ENCODE measurements around the gene PRDM16.

PRDM16 gene

GRCh38 chr1:3378411-3379208 lies 309.6 kb downstream of the PRDM16 start:
- H3K36me3 ChIP-seq (ENCODE audit: control insufficient read depth in 1 of 2, insufficient read depth in 2 of 2, low read length in 2 of 2), result no peaks in the 10 kb centered on the region
- H3K4me3 ChIP-seq (ENCODE audit: low read depth in 1 of 2, low read length in 2 of 2), result no peak overlapping the region
- H3K4me1 ChIP-seq (ENCODE audit: control insufficient read depth in 1 of 2, insufficient read depth in 2 of 2, low read length in 2 of 2), result no peaks in the 10 kb centered on the region
- H3K9me3 ChIP-seq (ENCODE audit: control insufficient read depth in 1 of 2, low read length in 2 of 2), result no peaks in the 10 kb centered on the region
- no peak overlapping the region for H3K9ac ChIP-seq (ENCODE audit: low read depth in 1 of 2, low read length in 2 of 2)
- H3K27me3 ChIP-seq (ENCODE audit: control insufficient read depth in 1 of 2, insufficient read depth in 2 of 2, low read length in 2 of 2), result peaks cover 0 to under 1% of the 10 kb centered on the region in 2 donors
- H3K27ac ChIP-seq (ENCODE audit: low read depth, low read length), result no peak overlapping the region

GRCh38 chr1:3379934-3380333 lies 310.9 kb downstream of the PRDM16 start:
- Histone ChIP-seq H3K27ac (ENCODE audit: low read depth, low read length) (no peak overlapping the region), H3K9ac (ENCODE audit: low read depth in 1 of 2, low read length in 2 of 2) (no peak overlapping the region), H3K4me1 (ENCODE audit: control insufficient read depth in 1 of 2, insufficient read depth in 2 of 2, low read length in 2 of 2) (no peaks in the 10 kb centered on the region), H3K27me3 (ENCODE audit: control insufficient read depth in 1 of 2, insufficient read depth in 2 of 2, low read length in 2 of 2) (peaks cover 0 to 4% of the 10 kb centered on the region in 2 donors), H3K4me3 (ENCODE audit: low read depth in 1 of 2, low read length in 2 of 2) (no peak overlapping the region), H3K9me3 (ENCODE audit: control insufficient read depth in 1 of 2, low read length in 2 of 2) (no peaks in the 10 kb centered on the region), H3K36me3 (ENCODE audit: control insufficient read depth in 1 of 2, insufficient read depth in 2 of 2, low read length in 2 of 2) (peaks cover 0 to 5% of the 10 kb centered on the region in 2 donors)

GRCh38 chr1:3380469-3380868 lies 311.5 kb downstream of the PRDM16 start:
- Histone ChIP-seq H3K27ac (ENCODE audit: low read depth, low read length) (no peak overlapping the region), H3K9ac (ENCODE audit: low read depth in 1 of 2, low read length in 2 of 2) (no peak overlapping the region), H3K4me3 (ENCODE audit: low read depth in 1 of 2, low read length in 2 of 2) (no peak overlapping the region), H3K27me3 (ENCODE audit: control insufficient read depth in 1 of 2, insufficient read depth in 2 of 2, low read length in 2 of 2) (peaks cover 0 to 4% of the 10 kb centered on the region in 2 donors), H3K9me3 (ENCODE audit: control insufficient read depth in 1 of 2, low read length in 2 of 2) (no peaks in the 10 kb centered on the region), H3K36me3 (ENCODE audit: control insufficient read depth in 1 of 2, insufficient read depth in 2 of 2, low read length in 2 of 2) (peaks cover 0 to 5% of the 10 kb centered on the region in 2 donors), H3K4me1 (ENCODE audit: control insufficient read depth in 1 of 2, insufficient read depth in 2 of 2, low read length in 2 of 2) (no peaks in the 10 kb centered on the region)

GRCh38 chr1:3381901-3382300 lies 312.9 kb downstream of the PRDM16 start:
- Histone ChIP-seq H3K36me3 (ENCODE audit: control insufficient read depth in 1 of 2, insufficient read depth in 2 of 2, low read length in 2 of 2) (peaks cover 0 to 5% of the 10 kb centered on the region in 2 donors), H3K9ac (ENCODE audit: low read depth in 1 of 2, low read length in 2 of 2) (no peak overlapping the region), H3K4me3 (ENCODE audit: low read depth in 1 of 2, low read length in 2 of 2) (no peak overlapping the region), H3K27me3 (ENCODE audit: control insufficient read depth in 1 of 2, insufficient read depth in 2 of 2, low read length in 2 of 2) (peaks cover 0 to 4% of the 10 kb centered on the region in 2 donors), H3K9me3 (ENCODE audit: control insufficient read depth in 1 of 2, low read length in 2 of 2) (no peaks in the 10 kb centered on the region), H3K27ac (ENCODE audit: low read depth, low read length) (no peak overlapping the region), H3K4me1 (ENCODE audit: control insufficient read depth in 1 of 2, insufficient read depth in 2 of 2, low read length in 2 of 2) (no peaks in the 10 kb centered on the region)

GRCh38 chr1:3382326-3383057 lies 313.5 kb downstream of the PRDM16 start:
- no peaks in the 10 kb centered on the region for H3K9me3 ChIP-seq (ENCODE audit: control insufficient read depth in 1 of 2, low read length in 2 of 2)
- peaks cover 0 to 6% of the 10 kb centered on the region in 2 donors for H3K27me3 ChIP-seq (ENCODE audit: control insufficient read depth in 1 of 2, insufficient read depth in 2 of 2, low read length in 2 of 2)
- H3K4me1 ChIP-seq (ENCODE audit: control insufficient read depth in 1 of 2, insufficient read depth in 2 of 2, low read length in 2 of 2), result no peaks in the 10 kb centered on the region
- H3K36me3 ChIP-seq (ENCODE audit: control insufficient read depth in 1 of 2, insufficient read depth in 2 of 2, low read length in 2 of 2), result peaks cover 4 to 5% of the 10 kb centered on the region in 2 donors
- no peak overlapping the region for H3K27ac ChIP-seq (ENCODE audit: low read depth, low read length)
- H3K4me3 ChIP-seq (ENCODE audit: low read depth in 1 of 2, low read length in 2 of 2), result no peak overlapping the region
- no peak overlapping the region for H3K9ac ChIP-seq (ENCODE audit: low read depth in 1 of 2, low read length in 2 of 2)

GRCh38 chr1:3383679-3384078 lies 314.7 kb downstream of the PRDM16 start:
- Histone ChIP-seq H3K27me3 (ENCODE audit: control insufficient read depth in 1 of 2, insufficient read depth in 2 of 2, low read length in 2 of 2) (peaks cover 0 to 6% of the 10 kb centered on the region in 2 donors), H3K36me3 (ENCODE audit: control insufficient read depth in 1 of 2, insufficient read depth in 2 of 2, low read length in 2 of 2) (peaks cover 4 to 5% of the 10 kb centered on the region in 2 donors), H3K4me1 (ENCODE audit: control insufficient read depth in 1 of 2, insufficient read depth in 2 of 2, low read length in 2 of 2) (no peaks in the 10 kb centered on the region), H3K4me3 (ENCODE audit: low read depth in 1 of 2, low read length in 2 of 2) (no peak overlapping the region), H3K9me3 (ENCODE audit: control insufficient read depth in 1 of 2, low read length in 2 of 2) (no peaks in the 10 kb centered on the region), H3K9ac (ENCODE audit: low read depth in 1 of 2, low read length in 2 of 2) (no peak overlapping the region), H3K27ac (ENCODE audit: low read depth, low read length) (no peak overlapping the region)

GRCh38 chr1:3384407-3384806 lies 315.4 kb downstream of the PRDM16 start:
- peaks cover 0 to 6% of the 10 kb centered on the region in 2 donors for H3K27me3 ChIP-seq (ENCODE audit: control insufficient read depth in 1 of 2, insufficient read depth in 2 of 2, low read length in 2 of 2)
- H3K27ac ChIP-seq (ENCODE audit: low read depth, low read length), result no peak overlapping the region
- H3K36me3 ChIP-seq (ENCODE audit: control insufficient read depth in 1 of 2, insufficient read depth in 2 of 2, low read length in 2 of 2), result peaks cover 4 to 5% of the 10 kb centered on the region in 2 donors
- H3K4me3 ChIP-seq (ENCODE audit: low read depth in 1 of 2, low read length in 2 of 2), result no peak overlapping the region
- no peaks in the 10 kb centered on the region for H3K9me3 ChIP-seq (ENCODE audit: control insufficient read depth in 1 of 2, low read length in 2 of 2)
- H3K9ac ChIP-seq (ENCODE audit: low read depth in 1 of 2, low read length in 2 of 2), result no peak overlapping the region
- H3K4me1 ChIP-seq (ENCODE audit: control insufficient read depth in 1 of 2, insufficient read depth in 2 of 2, low read length in 2 of 2), result no peaks in the 10 kb centered on the region

GRCh38 chr1:3386205-3387002 lies 317.4 kb downstream of the PRDM16 start:
- H3K27ac ChIP-seq (ENCODE audit: low read depth, low read length), result no peak overlapping the region
- H3K9me3 ChIP-seq (ENCODE audit: control insufficient read depth in 1 of 2, low read length in 2 of 2), result no peaks in the 10 kb centered on the region
- H3K4me1 ChIP-seq (ENCODE audit: control insufficient read depth in 1 of 2, insufficient read depth in 2 of 2, low read length in 2 of 2), result no peaks in the 10 kb centered on the region
- no peak overlapping the region for H3K9ac ChIP-seq (ENCODE audit: low read depth in 1 of 2, low read length in 2 of 2)
- H3K4me3 ChIP-seq (ENCODE audit: low read depth in 1 of 2, low read length in 2 of 2), result no peak overlapping the region
- peaks cover 0 to 6% of the 10 kb centered on the region in 2 donors for H3K27me3 ChIP-seq (ENCODE audit: control insufficient read depth in 1 of 2, insufficient read depth in 2 of 2, low read length in 2 of 2)
- peaks cover 4 to 5% of the 10 kb centered on the region in 2 donors for H3K36me3 ChIP-seq (ENCODE audit: control insufficient read depth in 1 of 2, insufficient read depth in 2 of 2, low read length in 2 of 2)

- Histone ChIP-seq H3K27me3 (ENCODE audit: control insufficient read depth in 1 of 2, insufficient read depth in 2 of 2, low read length in 2 of 2) (peaks cover 0 to 6% of the 10 kb centered on the region in 2 donors), H3K36me3 (ENCODE audit: control insufficient read depth in 1 of 2, insufficient read depth in 2 of 2, low read length in 2 of 2) (peaks cover 4 to 5% of the 10 kb centered on the region in 2 donors), H3K4me3 (ENCODE audit: low read depth in 1 of 2, low read length in 2 of 2) (no peak overlapping the region), H3K27ac (ENCODE audit: low read depth, low read length) (no peak overlapping the region), H3K9ac (ENCODE audit: low read depth in 1 of 2, low read length in 2 of 2) (no peak overlapping the region), H3K4me1 (ENCODE audit: control insufficient read depth in 1 of 2, insufficient read depth in 2 of 2, low read length in 2 of 2) (no peaks in the 10 kb centered on the region), H3K9me3 (ENCODE audit: control insufficient read depth in 1 of 2, low read length in 2 of 2) (no peaks in the 10 kb centered on the region)
Observed at GRCh38 chr1:3387401-3387800, 318.4 kb downstream of the PRDM16 start.
